ENCODE measurements around the gene KLF2.

KLF2 gene

GRCh38 chr19:16349551-16350152 is 25.0 kb downstream of the KLF2 start:
- H3K4me1 Mint-ChIP-seq: peaks cover 20% of the 10 kb centered on the region
- no peak overlapping the region for H3K4me3 Mint-ChIP-seq
- no peak for TF ChIP-seq CTCF (IDR thresholded peaks at IDR 0.05; ENCODE audit: unreplicated experiment in 3 of 3)
- peak overlapping the region in 1 of 3 experiments; percentile 11 for H3K27ac Mint-ChIP-seq
- H3K27me3 Mint-ChIP-seq (ENCODE audit: low read depth): no peaks in the 10 kb centered on the region
- no peaks in the 10 kb centered on the region for H3K9me3 Mint-ChIP-seq
- peaks cover 8% of the 10 kb centered on the region for H3K36me3 Mint-ChIP-seq (ENCODE audit: low read depth)

- H3K4me1 Mint-ChIP-seq: peaks cover 23% of the 10 kb centered on the region
- H3K27ac Mint-ChIP-seq: no peak overlapping the region
- H3K27me3 Mint-ChIP-seq (ENCODE audit: low read depth): no peaks in the 10 kb centered on the region
- H3K9me3 Mint-ChIP-seq: no peaks in the 10 kb centered on the region
- H3K4me3 Mint-ChIP-seq: no peak overlapping the region
- H3K36me3 Mint-ChIP-seq (ENCODE audit: low read depth): peaks cover 10% of the 10 kb centered on the region
- no peak for TF ChIP-seq CTCF (IDR thresholded peaks at IDR 0.05; ENCODE audit: unreplicated experiment in 3 of 3)
Observed at GRCh38 chr19:16351133-16351809, 26.6 kb downstream of the KLF2 start.

GRCh38 chr19:16355293-16356043 is 30.8 kb downstream of the KLF2 start:
- H3K9me3 Mint-ChIP-seq: no peaks in the 10 kb centered on the region
- TF ChIP-seq CTCF (IDR thresholded peaks at IDR 0.05; ENCODE audit: unreplicated experiment in 3 of 3): no peak
- peak overlapping the region in 2 of 3 experiments; percentile 25 to 52 for H3K4me3 Mint-ChIP-seq
- peak overlapping the region in 1 of 3 experiments; percentile 66 for H3K27ac Mint-ChIP-seq
- peaks cover 24% of the 10 kb centered on the region for H3K36me3 Mint-ChIP-seq (ENCODE audit: low read depth)
- H3K27me3 Mint-ChIP-seq (ENCODE audit: low read depth): no peaks in the 10 kb centered on the region
- H3K4me1 Mint-ChIP-seq: peaks cover 12% of the 10 kb centered on the region

GRCh38 chr19:16358456-16358855 is 33.8 kb downstream of the KLF2 start:
- Mint-ChIP-seq H3K27ac (no peak overlapping the region), H3K9me3 (no peaks in the 10 kb centered on the region), H3K27me3 (ENCODE audit: low read depth) (no peaks in the 10 kb centered on the region), H3K4me3 (no peak overlapping the region), H3K36me3 (ENCODE audit: low read depth) (peaks cover 32% of the 10 kb centered on the region), H3K4me1 (peaks cover 15% of the 10 kb centered on the region)
- no peak for TF ChIP-seq CTCF (IDR thresholded peaks at IDR 0.05; ENCODE audit: unreplicated experiment in 3 of 3)

GRCh38 chr19:16359074-16359473 is 34.4 kb downstream of the KLF2 start:
- no peak overlapping the region for H3K27ac Mint-ChIP-seq
- peaks cover 15% of the 10 kb centered on the region for H3K4me1 Mint-ChIP-seq

More at GRCh38 chr19:16359074-16359473, 34.4 kb downstream of the KLF2 start:
- peaks cover 29% of the 10 kb centered on the region for H3K36me3 Mint-ChIP-seq (ENCODE audit: low read depth)
- no peak for TF ChIP-seq CTCF (IDR thresholded peaks at IDR 0.05; ENCODE audit: unreplicated experiment in 3 of 3)
- no peak overlapping the region for H3K4me3 Mint-ChIP-seq
- H3K9me3 Mint-ChIP-seq: no peaks in the 10 kb centered on the region
- H3K27me3 Mint-ChIP-seq (ENCODE audit: low read depth): no peaks in the 10 kb centered on the region

Data from nephron (organoid).